Keratinocyte (primary cell): ENCODE data around the gene KCTD1. TPM values are rescaled to one million over a fixed set of nuclear protein-coding genes. Genes with fewer than 3 reads are reported as not detected.

Source experiments
- DNase-seq: peaks from one replicate; pipeline ENCODE4 v3.0.0-alpha.2; 2011; ENCODE audit warnings: low read depth, missing footprints, low spot score
- FAIRE-seq: peaks from 2 replicates; lab custom pipeline; 2011; peaks lifted over from hg19 to GRCh38; lab: Jason Lieb, UNC
- H2AFZ ChIP-seq: 2 replicates; pipeline ENCODE4 v1.6.0; 2012; ENCODE audit warnings: low read length, control low read depth, inconsistent platforms; ENCODE audit not compliant: control insufficient read depth
- H3K27ac ChIP-seq: 2 replicates; pipeline ENCODE4 v1.5.1; 2011; ENCODE audit warnings: low read length; ENCODE audit not compliant: control insufficient read depth, insufficient read depth
- H3K27me3 ChIP-seq: 3 replicates; pipeline ENCODE4 v1.6.0; 2011; ENCODE audit warnings: low read length; ENCODE audit not compliant: control insufficient read depth, insufficient read depth; ENCODE audit errors: extremely low read depth
- H3K36me3 ChIP-seq, 2 experiments: 2 replicates in 1 of 2; 3 replicates in 1 of 2; pipeline ENCODE4 v1.5.1; 2011; ENCODE audit warnings: low read length in 2 of 2, mild to moderate bottlenecking in 1 of 2; ENCODE audit not compliant: control insufficient read depth in 2 of 2, insufficient read depth in 2 of 2; ENCODE audit errors: extremely low read depth in 1 of 2
- H3K4me1 ChIP-seq: 3 replicates; pipeline ENCODE4 v1.5.1; 2011; ENCODE audit warnings: low read length; ENCODE audit not compliant: control insufficient read depth, insufficient read depth; ENCODE audit errors: extremely low read depth
- H3K4me2 ChIP-seq: 3 replicates; pipeline ENCODE4 v1.6.0; 2011; ENCODE audit warnings: low read depth, low read length; ENCODE audit not compliant: control insufficient read depth, insufficient read depth; ENCODE audit errors: extremely low read depth
- H3K4me3 ChIP-seq, 3 experiments: fragments of 200-600 bp in 1 of 3; sonication (generic) in 1 of 3; 2 replicates in 2 of 3; 3 replicates in 1 of 3; pipeline ENCODE4 v1.5.1; 2011 to 2016; ENCODE audit warnings: low read length in 3 of 3, mild to moderate bottlenecking in 3 of 3, control low read depth in 2 of 3, inconsistent platforms in 1 of 3, low read depth in 1 of 3, mixed read lengths in 1 of 3, mixed run types in 1 of 3, moderate library complexity in 1 of 3; ENCODE audit not compliant: control insufficient read depth in 2 of 3, insufficient read depth in 2 of 3; ENCODE audit errors: extremely low read depth in 1 of 3
- H3K79me2 ChIP-seq: 2 replicates; pipeline ENCODE4 v1.6.0; 2012; ENCODE audit warnings: low read length; ENCODE audit not compliant: control insufficient read depth, insufficient read depth
- H3K9ac ChIP-seq: 3 replicates; pipeline ENCODE4 v1.6.0; 2011; ENCODE audit warnings: low read length; ENCODE audit not compliant: control insufficient read depth, insufficient read depth; ENCODE audit errors: extremely low read depth
- H3K9me1 ChIP-seq: 3 replicates; pipeline ENCODE4 v1.6.0; 2011; ENCODE audit warnings: low read length; ENCODE audit not compliant: control insufficient read depth, insufficient read depth; ENCODE audit errors: extremely low read depth
- H3K9me3 ChIP-seq: 2 replicates; pipeline ENCODE4 v1.5.1; 2012; ENCODE audit warnings: low read depth, low read length; ENCODE audit not compliant: control insufficient read depth
- H4K20me1 ChIP-seq: 3 replicates; pipeline ENCODE4 v1.6.0; 2011; ENCODE audit warnings: low read length; ENCODE audit not compliant: control insufficient read depth, insufficient read depth; ENCODE audit errors: extremely low read depth
- EZH2 ChIP-seq: IDR thresholded peaks from one replicate; pipeline ENCODE4 v1.6.1; 2012; ENCODE audit warnings: inconsistent platforms, mild to moderate bottlenecking, low read length, moderate library complexity
- dilution Hi-C: fragments of 300-500 bp; cut with MboI; formaldehyde crosslinking; loops from one replicate; pipeline ENCODE4 v1.7.0; 2020; ENCODE audit warnings: low sequenced_read_pairs; ENCODE audit not compliant: extremely low pct_ligation_motif_present
- polyA plus RNA-seq, 5 experiments: library from polyadenylated mRNA; depleted of rRNA in 3 of 5; stranded (reverse) in 3 of 5; stranded (forward) in 1 of 5; unstranded in 1 of 5; fragments of >200 nt; gene quantifications; 1 replicate in 1 of 5; 2 replicates in 3 of 5; 3 replicates in 1 of 5; pipeline versions ENCODE4 v1.2.1 to v1.2.3, GENCODE V29; 2011 to 2012; ENCODE audit warnings: missing spikeins in 2 of 5, low read depth in 1 of 5, low replicate concordance in 1 of 5
- TF ChIP-seq, protein P1 (sequence below), 3 experiments: IDR thresholded peaks in 1 of 3; conservative IDR thresholded peaks in 1 of 3; optimal IDR thresholded peaks in 1 of 3; 2 replicates in 2 of 3; 3 replicates in 1 of 3; pipeline versions ENCODE3 to v1.5.1; 2011; ENCODE audit warnings: low read length in 3 of 3, mild to moderate bottlenecking in 3 of 3, moderate library complexity in 2 of 3, control low read depth in 1 of 3, inconsistent platforms in 1 of 3; ENCODE audit not compliant: insufficient read depth in 2 of 3; ENCODE audit errors: extremely low read depth in 1 of 3

KCTD1 gene
- polyA plus RNA-seq, 1 donor (not counting 4 experiments of a cell fraction or from before 2014, with no cell fraction given): 32.1 TPM

DNA sequence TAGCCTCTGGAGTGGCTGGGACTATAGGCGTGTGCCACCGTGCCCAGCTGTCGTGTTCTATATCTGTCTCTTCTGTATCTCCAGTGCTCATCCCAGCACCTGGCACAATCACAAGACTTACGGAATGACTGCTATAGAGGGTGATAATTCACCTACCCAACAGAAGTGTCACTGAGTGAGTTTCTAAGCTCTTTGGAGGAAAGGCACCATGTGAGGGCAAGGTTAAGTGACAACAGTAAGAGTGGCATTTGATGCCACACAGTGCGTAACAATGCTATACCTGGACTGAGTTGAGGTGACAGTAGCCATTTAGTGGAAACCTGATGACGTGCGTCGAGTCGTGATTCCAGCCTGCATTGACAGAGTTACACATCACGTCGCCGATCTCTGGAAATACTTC, 89.0 kb downstream of the KCTD1 start:
- H3K4me2 ChIP-seq: no peak overlapping the region
- no peak overlapping the region for H2AFZ ChIP-seq
- H3K9me1 ChIP-seq: no peaks in the 10 kb centered on the region
- H3K4me1 ChIP-seq: peaks cover 23% of the 10 kb centered on the region
- FAIRE-seq: no peak
- no peak overlapping the region for H3K4me3 ChIP-seq
- peaks cover 8 to 12% of the 10 kb centered on the region in 2 experiments for H3K36me3 ChIP-seq
- H4K20me1 ChIP-seq: no peaks in the 10 kb centered on the region
- H3K79me2 ChIP-seq: no peaks in the 10 kb centered on the region
- H3K27me3 ChIP-seq: no peaks in the 10 kb centered on the region
- dilution Hi-C loops: no loop called here
- TF ChIP-seq EZH2: no peak
- TF ChIP-seq, protein P1, sequence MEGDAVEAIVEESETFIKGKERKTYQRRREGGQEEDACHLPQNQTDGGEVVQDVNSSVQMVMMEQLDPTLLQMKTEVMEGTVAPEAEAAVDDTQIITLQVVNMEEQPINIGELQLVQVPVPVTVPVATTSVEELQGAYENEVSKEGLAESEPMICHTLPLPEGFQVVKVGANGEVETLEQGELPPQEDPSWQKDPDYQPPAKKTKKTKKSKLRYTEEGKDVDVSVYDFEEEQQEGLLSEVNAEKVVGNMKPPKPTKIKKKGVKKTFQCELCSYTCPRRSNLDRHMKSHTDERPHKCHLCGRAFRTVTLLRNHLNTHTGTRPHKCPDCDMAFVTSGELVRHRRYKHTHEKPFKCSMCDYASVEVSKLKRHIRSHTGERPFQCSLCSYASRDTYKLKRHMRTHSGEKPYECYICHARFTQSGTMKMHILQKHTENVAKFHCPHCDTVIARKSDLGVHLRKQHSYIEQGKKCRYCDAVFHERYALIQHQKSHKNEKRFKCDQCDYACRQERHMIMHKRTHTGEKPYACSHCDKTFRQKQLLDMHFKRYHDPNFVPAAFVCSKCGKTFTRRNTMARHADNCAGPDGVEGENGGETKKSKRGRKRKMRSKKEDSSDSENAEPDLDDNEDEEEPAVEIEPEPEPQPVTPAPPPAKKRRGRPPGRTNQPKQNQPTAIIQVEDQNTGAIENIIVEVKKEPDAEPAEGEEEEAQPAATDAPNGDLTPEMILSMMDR (optimal IDR thresholded peaks at IDR 0.05 in 1 of 3, IDR thresholded peaks at IDR 0.05 in 1 of 3, conservative IDR thresholded peaks at IDR 0.05 in 1 of 3; ENCODE audit: extremely low read depth in 1 of 3, insufficient read depth in 2 of 3, low read length in 3 of 3): no peak
- H3K9ac ChIP-seq: no peak overlapping the region
- H3K27ac ChIP-seq: peak overlapping the region; percentile 37
- DNase-seq: no peak
- H3K9me3 ChIP-seq: no peaks in the 10 kb centered on the region

DNA sequence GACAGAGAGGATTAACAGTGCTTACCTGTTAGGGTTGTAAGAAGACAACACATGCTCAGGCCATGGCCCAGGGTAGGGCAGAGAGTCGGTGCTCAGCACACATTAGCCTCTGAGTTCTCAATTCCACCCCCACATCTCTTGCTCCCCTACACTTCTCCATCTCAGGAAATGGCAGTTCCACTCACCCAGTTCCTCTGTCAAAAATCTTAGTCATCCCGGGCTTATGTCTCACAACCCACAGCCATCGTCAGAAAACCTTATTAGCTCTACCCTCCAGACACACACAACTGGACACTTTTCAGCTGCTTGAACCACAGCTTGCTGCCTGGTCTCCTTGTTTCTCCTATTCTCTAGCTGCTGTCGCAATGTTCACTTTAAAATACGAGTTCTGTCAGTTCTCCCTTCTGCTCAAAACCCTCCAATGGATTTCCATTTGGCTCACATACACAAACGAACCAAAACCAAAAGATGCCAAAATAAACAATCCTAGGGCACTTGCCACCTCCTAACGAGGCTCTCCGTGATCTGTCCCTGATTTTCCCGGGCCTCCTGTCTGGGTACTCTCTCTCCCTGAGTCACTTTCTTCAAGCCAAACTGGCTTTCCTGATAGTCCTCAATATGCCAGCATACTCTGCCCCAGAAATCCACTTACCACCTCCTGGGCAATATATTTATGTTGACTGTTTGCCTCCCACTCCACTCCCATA, 89.7 kb downstream of the KCTD1 start:
- DNase-seq (no peak), FAIRE-seq (no peak)
- H3K36me3 ChIP-seq: peaks cover 8 to 15% of the 10 kb centered on the region in 2 experiments

More for the DNA sequence above, 89.7 kb downstream of the KCTD1 start:
- no peaks in the 10 kb centered on the region for H3K27me3 ChIP-seq
- no peak for TF ChIP-seq EZH2
- TF ChIP-seq, protein P1 (optimal IDR thresholded peaks at IDR 0.05 in 1 of 3, IDR thresholded peaks at IDR 0.05 in 1 of 3, conservative IDR thresholded peaks at IDR 0.05 in 1 of 3; ENCODE audit: extremely low read depth in 1 of 3, insufficient read depth in 2 of 3, low read length in 3 of 3): no peak
- H4K20me1 ChIP-seq: no peaks in the 10 kb centered on the region
- no peak overlapping the region for H3K4me2 ChIP-seq
- H2AFZ ChIP-seq: no peak overlapping the region
- peak overlapping the region; percentile 37 for H3K27ac ChIP-seq
- no peak overlapping the region for H3K4me3 ChIP-seq
- no peaks in the 10 kb centered on the region for H3K79me2 ChIP-seq
- no peaks in the 10 kb centered on the region for H3K9me1 ChIP-seq
- H3K9me3 ChIP-seq: no peaks in the 10 kb centered on the region
- dilution Hi-C loops: no loop called here
- no peak overlapping the region for H3K9ac ChIP-seq
- H3K4me1 ChIP-seq: peaks cover 23% of the 10 kb centered on the region
